NCI-H82 treated with DMSO at 0.1 percent for 48 hours (cell line): Measurements from ENCODE around the gene UBA52.

ENCODE experiments used
- DNase-seq: peaks from one replicate; lab custom pipeline; 2025; ENCODE audit not compliant: unreplicated experiment; lab: John Stamatoyannopoulos, UW

UBA52 gene

GRCh38 chr19:18607226-18608101, 35.8 kb downstream of the UBA52 start:
- DNase-seq: no peak

DNA sequence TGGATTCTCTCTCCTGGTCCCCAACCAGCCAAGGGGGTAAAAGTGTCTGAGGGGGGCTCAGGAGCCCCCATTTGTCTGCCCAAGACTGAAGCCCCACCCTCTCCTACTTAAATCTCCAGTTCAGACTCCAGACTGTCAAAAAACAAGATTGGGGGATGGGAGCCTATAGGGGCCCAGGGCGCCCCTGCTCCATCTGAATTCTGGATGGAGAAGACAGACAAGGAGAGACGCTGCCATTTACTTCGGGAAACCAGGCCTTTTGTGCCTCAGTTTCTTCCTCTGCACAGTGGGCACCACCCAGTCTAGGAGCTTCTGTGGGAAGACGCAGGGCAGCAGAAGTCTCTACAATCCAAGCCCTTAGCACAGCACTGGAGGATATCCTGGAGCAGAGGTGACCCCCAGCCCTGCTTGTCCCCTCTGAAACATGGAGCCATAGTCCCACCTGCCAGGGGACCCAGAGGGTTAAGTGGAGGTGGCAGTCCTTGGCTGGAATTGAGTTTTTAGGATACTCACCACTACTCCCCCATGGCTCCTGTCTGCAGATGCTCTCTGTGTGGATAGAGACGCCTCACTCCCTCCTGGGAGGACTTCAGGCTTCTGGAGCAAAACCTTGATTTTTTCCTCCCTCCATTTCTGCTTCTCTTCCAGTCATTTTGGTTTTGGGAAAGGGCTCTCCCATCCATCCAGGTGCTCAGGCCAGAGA, 36.6 kb downstream of the UBA52 start:
- DNase-seq: no peak

DNA sequence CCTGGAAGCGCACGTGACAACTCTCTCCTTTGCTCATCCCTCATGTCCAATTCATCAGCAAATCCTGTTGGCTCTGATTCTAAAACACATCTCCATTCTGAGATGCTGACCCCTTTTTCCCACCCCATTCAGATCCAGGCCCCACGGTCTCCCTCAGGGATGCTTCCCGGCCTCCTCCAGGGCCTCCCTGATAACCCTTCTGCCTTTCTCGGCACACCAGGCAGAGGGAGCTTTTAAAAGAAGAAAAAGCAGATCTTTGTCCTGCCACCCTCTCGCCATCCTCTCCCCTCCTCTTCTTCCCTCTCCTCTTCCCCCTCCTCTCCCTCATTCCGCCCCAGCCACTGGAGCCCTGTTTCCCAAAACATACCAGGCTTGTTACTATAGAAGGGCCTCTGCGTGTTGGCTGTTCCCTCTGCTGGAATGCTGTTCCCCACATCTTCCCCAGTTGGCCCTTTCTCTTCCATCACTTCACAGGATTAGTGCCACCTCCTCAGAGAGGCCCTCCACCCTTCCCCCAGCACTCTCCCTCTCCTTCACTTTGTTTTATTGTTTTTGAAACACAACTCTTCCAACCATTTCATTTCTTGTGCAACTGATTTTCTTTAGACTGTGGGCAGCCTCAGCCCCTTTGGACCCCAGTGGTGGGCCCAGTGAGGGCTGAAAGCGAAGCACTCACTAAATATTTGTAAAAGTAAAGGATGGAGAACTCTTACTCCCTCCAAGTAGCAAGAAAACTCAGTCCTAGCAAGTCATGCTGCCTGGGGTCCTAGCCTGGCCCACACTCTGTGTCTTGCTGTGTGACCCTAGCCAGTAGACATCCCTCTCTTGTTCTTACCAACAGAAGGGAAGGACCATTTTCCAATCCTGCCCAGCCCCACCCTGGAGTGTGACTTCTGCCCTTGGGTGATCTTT, 37.4 kb downstream of the UBA52 start:
- DNase-seq: no peak

- DNase-seq: no peak
Observed at GRCh38 chr19:18609717-18610051, 38.0 kb downstream of the UBA52 start.

- DNase-seq: no peak
Observed at GRCh38 chr19:18610245-18610555, 38.5 kb downstream of the UBA52 start.

- no peak for DNase-seq
Observed at GRCh38 chr19:18610556-18611326, 39.1 kb downstream of the UBA52 start.

GRCh38 chr19:18611327-18612050, 39.8 kb downstream of the UBA52 start:
- no peak for DNase-seq

GRCh38 chr19:18612051-18612771, 40.6 kb downstream of the UBA52 start:
- DNase-seq: no peak

- DNase-seq: no peak
Observed at GRCh38 chr19:18612772-18613588, 41.3 kb downstream of the UBA52 start, which contains the start of gene TMEM59L. TSS of gene TMEM59L (plus strand) at chr19:18612870. CDS start at chr19:18612959, 89 bp downstream.

DNA sequence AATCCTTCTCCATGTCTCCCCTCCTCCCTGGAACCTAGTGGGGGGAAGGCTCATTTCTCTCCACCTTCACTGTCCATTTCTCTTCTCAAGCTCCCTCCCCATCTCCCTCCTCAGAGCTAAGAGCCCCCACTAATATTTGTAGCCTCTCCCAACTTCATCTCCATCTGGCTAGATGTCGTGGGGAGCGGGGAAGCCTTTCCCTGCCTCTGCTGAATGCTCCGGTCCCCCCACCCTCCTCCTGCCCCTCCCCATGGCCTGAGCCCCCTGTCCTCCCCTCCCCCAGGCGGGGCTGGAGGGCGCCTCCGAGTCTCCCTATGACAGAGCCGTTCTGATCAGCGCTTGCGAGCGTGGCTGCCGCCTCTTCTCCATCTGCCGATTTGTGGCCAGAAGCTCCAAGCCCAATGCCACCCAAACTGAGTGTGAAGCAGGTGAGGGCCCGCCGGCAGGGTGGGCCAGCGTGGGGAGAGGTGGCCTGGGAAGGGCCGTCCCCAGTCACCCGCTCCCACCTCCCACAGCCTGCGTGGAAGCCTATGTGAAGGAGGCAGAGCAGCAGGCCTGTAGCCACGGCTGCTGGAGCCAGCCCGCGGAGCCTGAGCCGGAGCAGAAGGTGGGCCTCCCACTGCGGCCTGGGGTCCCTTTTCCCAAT, 42.1 kb downstream of the UBA52 start:
- DNase-seq: no peak

DNA sequence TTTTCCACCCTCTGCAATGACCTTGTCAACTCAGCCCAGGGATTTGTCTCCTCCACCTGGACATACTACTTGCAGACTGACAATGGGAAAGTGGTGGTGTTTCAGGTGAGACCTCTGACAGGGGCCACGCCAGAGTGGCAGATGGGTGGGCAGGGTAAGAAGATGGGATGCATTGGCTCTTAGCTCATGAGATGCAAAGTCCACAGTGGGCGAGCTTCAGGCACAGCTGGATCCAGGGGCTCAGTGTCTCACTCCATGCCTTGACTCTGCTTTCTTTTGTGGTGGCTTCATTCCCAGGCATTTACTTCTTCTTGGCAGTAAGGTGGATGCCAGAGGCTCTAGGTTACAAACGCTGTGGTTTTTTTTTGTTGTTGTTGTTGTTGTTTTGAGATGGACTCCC, 44.4 kb downstream of the UBA52 start:
- no peak for DNase-seq

DNA sequence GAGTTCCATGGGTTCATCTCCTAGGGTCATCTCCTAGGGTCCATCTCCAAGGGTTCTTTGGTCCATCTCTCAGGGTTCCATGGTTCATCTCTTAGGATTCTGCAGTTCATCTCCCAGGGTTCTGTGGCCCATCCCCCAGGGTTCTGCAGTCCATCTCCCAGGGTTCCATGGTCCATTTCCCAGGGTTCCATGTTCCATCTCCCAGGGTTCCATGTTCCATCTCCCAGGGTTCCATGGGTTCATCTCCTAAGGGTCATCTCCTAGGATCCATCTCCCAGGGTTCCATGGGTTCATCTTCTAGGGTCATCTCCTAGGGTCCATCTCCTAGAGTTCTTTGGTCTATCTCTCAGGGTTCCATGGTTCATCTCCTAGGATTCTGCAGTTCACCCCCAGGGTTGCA, 45.9 kb downstream of the UBA52 start:
- no peak for DNase-seq

- no peak for DNase-seq
Observed at GRCh38 chr19:18618236-18618635, 46.6 kb downstream of the UBA52 start.

DNA sequence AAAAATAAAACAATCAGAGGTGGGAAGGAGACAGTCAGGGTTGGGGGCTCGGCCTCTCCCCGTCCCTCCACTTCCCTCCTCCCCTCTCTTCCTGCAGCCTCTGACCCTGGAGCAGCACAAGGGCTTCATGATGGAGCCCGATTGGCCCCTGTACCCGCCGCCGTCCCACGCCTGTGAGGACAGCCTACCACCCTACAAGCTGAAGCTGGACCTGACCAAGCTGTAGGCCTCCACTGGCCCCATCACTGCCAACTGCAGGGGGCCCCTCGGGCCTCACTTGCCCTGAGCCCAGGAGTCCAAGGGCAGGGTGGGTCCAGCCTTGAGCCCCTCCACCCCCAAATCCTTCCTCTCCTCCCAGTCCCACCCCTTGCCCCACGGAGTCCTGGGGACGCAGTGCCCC, 48.7 kb downstream of the UBA52 start:
- no peak for DNase-seq

- no peak for DNase-seq
Observed at GRCh38 chr19:18620902-18621301, 49.2 kb downstream of the UBA52 start.

DNA sequence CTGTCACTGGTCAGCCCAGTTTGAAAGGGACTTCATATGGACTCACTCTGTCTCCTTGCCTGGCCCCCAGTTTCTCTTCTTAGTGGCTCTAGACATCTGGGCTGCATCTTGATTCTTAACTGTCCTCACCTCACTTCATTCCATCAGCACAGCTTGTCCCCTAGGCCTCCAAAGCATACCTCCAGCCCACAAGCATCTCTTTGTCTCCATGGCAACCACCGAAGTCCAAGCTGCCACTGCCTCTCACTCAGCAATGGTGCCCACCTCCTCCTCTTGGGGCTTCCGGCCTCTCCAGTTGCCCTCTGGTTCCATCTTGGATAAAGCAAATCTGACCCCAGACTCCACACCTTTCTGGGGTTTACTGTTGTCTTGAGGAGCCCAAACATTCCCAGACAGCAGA, 55.2 kb downstream of the UBA52 start:
- no peak for DNase-seq
